CD4-positive, alpha-beta T cell (primary cell): ENCODE data around the gene PRDX1. TPM values are rescaled to one million over a fixed set of nuclear protein-coding genes. Genes with fewer than 3 reads are reported as not detected.
"Not testable (repeated sequence)": the region's sequence is repeated elsewhere in the genome, so short reads cannot be mapped to it uniquely, and the experiment has no call there.

Experiments
- ATAC-seq: fragments of 200-7000 bp; cut with Tn5 transposase; one replicate; pipeline ENCODE4 v1.10.0; 2022; ENCODE audit warnings: mild to moderate bottlenecking; ENCODE audit not compliant: poor library complexity
- CTCF ChIA-PET: fragments of 350-600 bp; sonication (Branson Sonifier 250); formaldehyde crosslinking; loops from one replicate; lab custom pipeline; 2021; ENCODE audit warnings: antibody characterized with exemption, inconsistent platforms; lab: Charles Lee
- POLR2A ChIA-PET: fragments of 350-600 bp; sonication (Branson Sonifier 250); formaldehyde crosslinking; loops from one replicate; lab custom pipeline; 2021; ENCODE audit warnings: antibody characterized with exemption, inconsistent platforms; lab: Charles Lee
- DNase-seq, 14 experiments: peaks; one replicate each; pipeline ENCODE4 v3.0.0-alpha.2; 2013 to 2020; ENCODE audit warnings: mixed read lengths in 2 of 14
- H3K27ac ChIP-seq, 2 donors: one replicate each; pipeline versions ENCODE4 v1.5.1 to v1.7.0; 2013; ENCODE audit warnings: low read length in 2 of 2, low read depth in 1 of 2, mild to moderate bottlenecking in 1 of 2
- H3K27me3 ChIP-seq, 2 experiments: 1 replicate in 1 of 2; 2 replicates in 1 of 2; pipeline versions ENCODE4 v1.6.1 to v1.7.0; 2013; ENCODE audit warnings: low read length in 2 of 2, control low read depth in 1 of 2, mild to moderate bottlenecking in 1 of 2, moderate library complexity in 1 of 2; ENCODE audit not compliant: insufficient read depth in 2 of 2, control insufficient read depth in 1 of 2
- H3K36me3 ChIP-seq: one replicate; pipeline ENCODE4 v1.6.1; 2013; ENCODE audit warnings: low read length, control low read depth; ENCODE audit not compliant: insufficient read depth
- H3K4me1 ChIP-seq: one replicate; pipeline ENCODE4 v1.6.1; 2013; ENCODE audit warnings: low read length, control low read depth; ENCODE audit not compliant: insufficient read depth
- H3K4me3 ChIP-seq: one replicate; pipeline ENCODE4 v1.5.1; 2013; ENCODE audit warnings: mild to moderate bottlenecking, low read length, moderate library complexity
- H3K9me3 ChIP-seq, 2 experiments: 1 replicate in 1 of 2; 2 replicates in 1 of 2; pipeline versions ENCODE4 v1.6.1 to v1.7.0; 2013; ENCODE audit warnings: low read length in 2 of 2, mild to moderate bottlenecking in 2 of 2, control low read depth in 1 of 2, moderate library complexity in 1 of 2; ENCODE audit not compliant: control insufficient read depth in 1 of 2, insufficient read depth in 1 of 2
- H3K27ac Mint-ChIP-seq: one replicate; pipeline ENCODE4 v1.8.0; 2020; ENCODE audit warnings: mixed read lengths
- H3K27me3 Mint-ChIP-seq: one replicate; pipeline ENCODE4 v1.8.0; 2021; ENCODE audit warnings: mixed read lengths
- H3K36me3 Mint-ChIP-seq: one replicate; pipeline ENCODE4 v1.8.0; 2021; ENCODE audit warnings: low read depth, mixed read lengths
- H3K4me1 Mint-ChIP-seq: one replicate; pipeline ENCODE4 v1.8.0; 2021; ENCODE audit warnings: low read depth, mixed read lengths
- H3K4me3 Mint-ChIP-seq: one replicate; pipeline ENCODE4 v1.8.0; 2020; ENCODE audit warnings: mild to moderate bottlenecking, mixed read lengths
- H3K9me3 Mint-ChIP-seq: one replicate; pipeline ENCODE4 v1.8.0; 2020; ENCODE audit warnings: mixed read lengths
- CTCF ChIP-seq: fragments of 200-600 bp; IDR thresholded peaks from one replicate; pipeline ENCODE4 v1.8.0; 2022; ENCODE audit warnings: antibody characterized with exemption, mild to moderate bottlenecking
- intact Hi-C, 2 experiments: fragments of 100-400 bp; cut with DNase I in 1 of 2; cut with micrococcal nuclease in 1 of 2; formaldehyde crosslinking; loops; one replicate each; pipeline versions ENCODE4 v1.15.1 to v1.9.0; 2023 to 2025; cut with DNase I, micrococcal nuclease
- total RNA-seq, 174 experiments: library from RNA in 2 of 174; stranded (reverse) in 2 of 174; gene quantifications; one replicate each; pipeline ENCODE4 v1.2.3 and lab custom pipeline; 2021 to 2026

The PRDX1 gene
- total RNA-seq, 2 experiments from 2014 or later = 18.1 to 24.1 TPM

GRCh38 chr1:45516465-45516864 lies 5.2 kb downstream of the PRDX1 start:
- no peaks in the 10 kb centered on the region for H3K9me3 ChIP-seq
- TF ChIP-seq CTCF = no peak
- ChIA-PET POLR2A (no interaction called here), CTCF (no interaction called here)
- Mint-ChIP-seq H3K27ac (no peak overlapping the region), H3K4me1 (peaks cover 27% of the 10 kb centered on the region), H3K27me3 (no peaks in the 10 kb centered on the region), H3K36me3 (peaks cover 73% of the 10 kb centered on the region), H3K9me3 (no peaks in the 10 kb centered on the region), H3K4me3 (peak overlapping the region; percentile 15)
- no peak for ATAC-seq
- H3K4me1 ChIP-seq = peaks cover 27% of the 10 kb centered on the region
- no peak overlapping the region for H3K27ac ChIP-seq
- H3K27me3 ChIP-seq = no peaks in the 10 kb centered on the region
- peaks cover 65% of the 10 kb centered on the region for H3K36me3 ChIP-seq
- no peak for DNase-seq
- intact Hi-C loops = loop anchor here in 1 of 2 experiments (10.0 kb wide), 1 partner anchor 368 kb away; no protein-coding TSS in a partner anchor
- H3K4me3 ChIP-seq = no peak overlapping the region

DNA sequence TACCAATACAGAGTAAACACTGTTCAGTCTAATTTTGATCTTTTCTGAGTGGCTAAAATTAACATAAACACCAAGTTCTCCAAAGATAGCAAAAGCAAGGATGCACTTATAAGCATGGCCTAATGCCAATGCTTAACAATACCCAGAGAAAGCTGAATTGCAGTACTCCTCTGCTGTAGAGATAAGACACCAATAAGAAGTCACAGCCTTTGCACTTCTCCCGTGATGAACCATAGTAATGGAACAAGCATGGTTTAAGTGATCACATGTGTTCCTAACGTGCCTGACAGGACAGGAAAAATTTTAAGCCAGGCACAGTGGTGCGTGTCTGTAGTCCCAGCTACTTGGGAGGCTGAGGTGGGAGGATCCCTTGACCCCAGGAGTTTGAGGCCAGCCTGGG lies 5.6 kb downstream of the PRDX1 start:
- no peaks in the 10 kb centered on the region for H3K9me3 Mint-ChIP-seq
- Histone ChIP-seq H3K27me3 (no peaks in the 10 kb centered on the region), H3K9me3 (no peaks in the 10 kb centered on the region), H3K4me1 (peaks cover 22% of the 10 kb centered on the region), H3K4me3 (no peak overlapping the region), H3K27ac (no peak overlapping the region), H3K36me3 (peaks cover 70% of the 10 kb centered on the region)
- CTCF ChIA-PET = no interaction called here
- H3K27me3 Mint-ChIP-seq = no peaks in the 10 kb centered on the region
- POLR2A ChIA-PET = no interaction called here
- intact Hi-C loops = loop anchor here in 1 of 2 experiments (10.0 kb wide), 1 partner anchor 369 kb away; no protein-coding TSS in a partner anchor
- peaks cover 73% of the 10 kb centered on the region for H3K36me3 Mint-ChIP-seq
- DNase-seq (no peak), ATAC-seq (no peak)
- no peak for TF ChIP-seq CTCF
- peak overlapping the region; percentile 15 for H3K4me3 Mint-ChIP-seq
- H3K27ac Mint-ChIP-seq = peak overlapping the region; percentile 4
- H3K4me1 Mint-ChIP-seq = peaks cover 23% of the 10 kb centered on the region

GRCh38 chr1:45513532-45514260 lies 8.0 kb downstream of the PRDX1 start:
- not testable (repeated sequence) for H3K27ac ChIP-seq, H3K4me3 Mint-ChIP-seq, H3K4me1 Mint-ChIP-seq, H3K27ac Mint-ChIP-seq, H3K27me3 Mint-ChIP-seq, H3K9me3 ChIP-seq, DNase-seq, H3K4me3 ChIP-seq, ATAC-seq, H3K9me3 Mint-ChIP-seq, H3K4me1 ChIP-seq, H3K27me3 ChIP-seq
- POLR2A ChIA-PET = interaction anchor here (3.6 kb wide), 1 partner anchor 8 kb away, joined by 23 read pairs; the partner anchor contains the start of gene PRDX1
- CTCF ChIA-PET = interaction anchor here (1.2 to 3.4 kb wide), 6 partner anchors 9 to 57 kb away, joined by 3 to 50 read pairs (median 14); partner anchors contain the start of genes AKR1A1 and PRDX1
- intact Hi-C loops = loop anchor here in 1 of 2 experiments (10.0 kb wide), 1 partner anchor 371 kb away; no protein-coding TSS in a partner anchor
- H3K36me3 ChIP-seq = peaks cover 90% of the 10 kb centered on the region
- peaks cover 85% of the 10 kb centered on the region for H3K36me3 Mint-ChIP-seq
